HepG2 (cell line): ENCODE results near the gene IPO8.

Source experiments
- CTCF ChIP-seq: sonication (generic); formaldehyde crosslinking; IDR thresholded peaks from 2 replicates; pipeline ENCODE4 v1.5.0; 2020; ENCODE audit warnings: mild to moderate bottlenecking, missing genetic modification reagents, moderate library complexity
- ETV6 ChIP-seq: sonication (generic); formaldehyde crosslinking; conservative IDR thresholded peaks from 2 replicates; pipeline ENCODE4 v1.4.0; 2020; ENCODE audit warnings: missing genetic modification reagents
- ISL2 ChIP-seq: sonication (generic); formaldehyde crosslinking; IDR thresholded peaks from 2 replicates; pipeline ENCODE4 v1.5.0; 2020; ENCODE audit warnings: missing genetic modification reagents
- KAT7 ChIP-seq: IDR thresholded peaks from 2 replicates; pipeline ENCODE4 v1.6.1; 2018; ENCODE audit warnings: borderline replicate concordance, missing compliant biosample characterization
- MAFF ChIP-seq: IDR thresholded peaks from 2 replicates; pipeline ENCODE4 v1.6.1; 2011; ENCODE audit warnings: low read depth, low read length, improper control_type of control experiment
- MED13 ChIP-seq: sonication (generic); formaldehyde crosslinking; IDR thresholded peaks from 2 replicates; pipeline ENCODE4 v1.5.0; 2020; ENCODE audit warnings: missing genetic modification reagents
- MXI1 ChIP-seq: IDR thresholded peaks from 3 replicates; pipeline ENCODE4 v1.6.1; 2012; ENCODE audit warnings: low read depth, low read length, inconsistent platforms, borderline replicate concordance
- POLR2AphosphoS5 ChIP-seq: IDR thresholded peaks from 2 replicates; pipeline ENCODE4 v1.6.1; 2012; ENCODE audit warnings: low read depth, low read length
- ZBTB43 ChIP-seq: sonication (generic); formaldehyde crosslinking; conservative IDR thresholded peaks from 2 replicates; pipeline ENCODE4 v1.4.0; 2020; ENCODE audit warnings: missing genetic modification reagents
- ZBTB46 ChIP-seq: sonication (generic); formaldehyde crosslinking; IDR thresholded peaks from 2 replicates; pipeline ENCODE4 v1.4.0; 2020; ENCODE audit warnings: mild to moderate bottlenecking, missing genetic modification reagents, borderline replicate concordance
- ZNF343 ChIP-seq: sonication (generic); formaldehyde crosslinking; IDR thresholded peaks from 2 replicates; pipeline ENCODE4 v1.4.0; 2020; ENCODE audit warnings: mild to moderate bottlenecking, missing genetic modification reagents
- ZNF513 ChIP-seq: sonication (generic); formaldehyde crosslinking; conservative IDR thresholded peaks from 2 replicates; pipeline ENCODE4 v1.5.0; 2020; ENCODE audit warnings: missing genetic modification reagents
- ZNF768 ChIP-seq: sonication (generic); formaldehyde crosslinking; IDR thresholded peaks from 2 replicates; pipeline ENCODE4 v1.4.0; 2020; ENCODE audit warnings: missing genetic modification reagents
- ZNF777 ChIP-seq: sonication (generic); formaldehyde crosslinking; IDR thresholded peaks from 2 replicates; pipeline ENCODE4 v1.4.0; 2020; ENCODE audit warnings: missing genetic modification reagents

- TF ChIP-seq MXI1 (no peak), CTCF (no peak), KAT7 (no peak), MED13 (CRISPR knock-in tag) (no peak), ZNF513 (no peak), ZBTB46 (CRISPR knock-in tag) (no peak), POLR2AphosphoS5 (no peak), ZNF343 (CRISPR knock-in tag) (no peak), MAFF (no peak), ETV6 (CRISPR knock-in tag) (no peak), ZNF768 (CRISPR knock-in tag) (no peak), ZNF777 (CRISPR knock-in tag) (no peak), ZBTB43 (CRISPR knock-in tag) (no peak), ISL2 (CRISPR knock-in tag) (no peak)
Observed at GRCh38 chr12:30725739-30726138, 30.1 kb upstream of the IPO8 start.
